ENCODE measurements around the gene TMOD4.

DNA sequence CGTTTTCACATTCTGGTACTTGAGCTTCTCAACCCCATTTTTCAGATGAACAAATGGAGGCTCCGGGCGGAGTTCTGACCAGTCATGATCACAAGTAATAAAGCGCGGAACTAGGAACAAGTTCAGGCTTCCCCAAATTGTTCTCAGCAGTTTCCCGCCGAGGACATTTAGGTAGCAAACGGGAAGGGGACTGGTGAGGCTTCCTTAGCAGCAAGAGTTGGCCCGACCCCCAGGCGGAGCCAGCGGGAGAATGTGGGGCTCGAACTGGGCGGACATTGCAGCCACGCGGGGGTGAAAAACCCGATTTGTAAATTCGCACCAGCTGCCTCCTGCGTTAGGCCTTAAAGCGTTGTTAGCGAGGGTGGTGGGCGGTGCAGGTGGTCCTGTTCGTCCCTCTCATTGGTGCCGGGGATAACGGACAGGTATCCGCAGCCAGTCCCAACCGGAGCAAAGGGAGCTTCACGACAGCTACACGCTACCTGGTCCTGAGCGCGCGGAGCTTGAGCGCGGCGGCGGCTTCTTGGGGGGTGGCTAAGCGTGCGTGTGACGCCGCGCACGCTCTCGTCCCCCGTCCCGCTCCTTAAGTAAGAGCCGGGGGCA is 44.7 kb downstream of the TMOD4 start:
- TF ChIP-seq POLR2A (IDR thresholded peaks at IDR 0.05) (peak in 1 of 4 donors; percentile 4), CTCF (IDR thresholded peaks at IDR 0.05) (peak in 1 of 6 experiments; percentile 15), EP300 (IDR thresholded peaks at IDR 0.05) (no peak)
